ENCODE data around the gene RBMS1.

RBMS1 gene

DNA sequence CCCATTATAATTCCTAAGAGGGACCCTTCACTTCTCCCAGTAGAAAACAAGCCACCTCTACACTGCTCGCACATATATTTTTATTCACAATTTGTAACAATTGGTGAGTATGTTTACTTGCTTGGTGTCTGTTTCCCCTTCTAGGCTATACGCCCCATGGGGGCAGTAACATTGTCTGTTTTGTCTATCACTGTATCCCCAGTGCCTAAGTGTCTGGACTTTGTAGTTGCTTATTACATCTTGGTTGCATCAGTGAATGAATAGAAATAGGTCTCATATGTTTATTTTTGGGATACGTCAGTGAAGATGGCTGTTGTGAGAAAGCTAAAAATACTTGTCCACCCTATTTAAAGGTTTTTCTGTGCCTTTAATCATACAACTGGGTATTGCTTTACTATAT, 206.1 kb downstream of the RBMS1 start:
- in situ Hi-C loops (cut with HindIII; ENCODE audit: low pct_ligation_motif_present, low pct_unique_long_range_greater_than_20kb, low sequenced_read_pairs), result no loop called here
- no peak for DNase-seq

DNA sequence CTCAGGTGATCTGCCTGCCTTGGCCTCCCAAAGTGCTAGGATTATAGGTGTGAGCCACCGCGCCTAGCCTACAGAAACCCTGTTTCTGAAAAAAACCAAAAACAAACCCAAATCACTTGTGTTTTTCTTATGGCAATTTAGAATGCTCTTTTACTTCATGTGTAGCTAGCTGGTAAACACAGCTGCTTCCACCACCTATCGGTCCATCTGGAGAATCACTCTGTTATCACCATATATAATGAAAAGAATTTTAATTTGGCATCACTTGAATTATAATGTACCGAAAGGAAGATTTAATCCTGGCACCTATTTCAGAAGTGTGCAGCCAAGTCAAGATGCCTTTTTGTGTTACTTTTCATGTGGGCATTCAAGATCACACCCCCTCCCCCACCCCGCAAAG, 207.1 kb downstream of the RBMS1 start:
- in situ Hi-C loops (cut with HindIII; ENCODE audit: low pct_ligation_motif_present, low pct_unique_long_range_greater_than_20kb, low sequenced_read_pairs), result no loop called here
- DNase-seq, result no peak

DNA sequence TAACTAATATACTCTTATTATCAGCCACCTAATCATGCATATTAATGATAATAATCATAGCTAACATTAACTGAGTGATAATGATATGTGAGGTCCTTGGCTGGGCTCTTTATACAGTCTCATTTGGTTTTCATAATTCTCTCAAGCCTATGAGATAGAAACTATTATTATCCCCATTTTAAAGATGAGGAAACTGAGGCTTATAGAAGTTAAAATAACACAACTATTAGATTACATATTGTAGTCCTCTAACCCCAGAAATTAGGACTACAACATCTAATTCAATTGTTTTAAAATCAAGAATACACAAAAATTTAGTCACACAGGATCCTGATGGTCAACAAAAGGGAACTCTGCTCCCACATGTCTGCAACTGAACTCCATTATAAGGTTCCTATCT, 209.9 kb downstream of the RBMS1 start:
- in situ Hi-C loops (cut with HindIII; ENCODE audit: low pct_ligation_motif_present, low pct_unique_long_range_greater_than_20kb, low sequenced_read_pairs), result no loop called here
- no peak for DNase-seq

DNA sequence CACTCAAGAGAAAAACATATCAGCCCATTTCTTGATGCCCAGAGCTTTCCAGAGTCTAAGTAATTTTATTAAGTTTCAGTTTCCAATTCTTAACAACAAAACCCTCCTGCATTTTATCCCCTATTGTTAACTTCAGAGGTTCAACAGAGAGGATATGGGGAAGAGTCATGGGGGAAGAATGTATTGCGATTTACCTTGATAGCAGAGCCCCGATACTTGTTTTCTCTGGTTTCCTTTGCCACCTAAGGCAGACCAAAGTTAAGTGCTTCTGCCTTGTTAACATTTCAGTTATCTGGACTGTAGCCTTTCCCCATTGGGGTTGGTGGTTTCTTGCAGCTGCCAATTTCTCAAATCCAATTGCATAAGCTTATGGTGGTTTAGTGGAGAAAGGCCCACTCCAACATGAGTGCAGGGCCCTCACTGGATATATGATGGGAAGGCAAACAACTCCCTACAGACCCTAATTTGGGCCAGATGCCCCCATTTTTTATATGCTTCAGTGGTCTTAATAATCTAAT, 211.5 kb downstream of the RBMS1 start:
- in situ Hi-C loops (cut with HindIII; ENCODE audit: low pct_ligation_motif_present, low pct_unique_long_range_greater_than_20kb, low sequenced_read_pairs), result no loop called here
- DNase-seq, result no peak

DNA sequence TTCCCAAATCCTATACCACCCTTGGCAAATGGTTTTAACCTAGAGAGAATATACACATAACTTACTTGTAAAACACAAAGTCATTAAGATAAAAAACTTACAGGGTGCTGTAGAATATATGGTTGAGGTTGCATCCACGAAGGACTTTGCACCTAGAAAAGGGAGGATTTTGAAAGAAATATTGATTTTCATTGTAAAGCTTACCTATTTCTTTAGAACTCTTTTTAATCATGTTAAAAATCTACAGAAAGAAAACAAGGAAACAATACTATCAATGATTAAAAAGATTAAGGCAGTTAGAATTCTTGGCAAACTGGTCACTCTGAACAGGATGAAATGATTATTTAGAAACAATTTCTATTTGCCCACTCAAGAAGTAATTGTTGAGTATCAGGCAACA, 212.4 kb downstream of the RBMS1 start:
- in situ Hi-C loops (cut with HindIII; ENCODE audit: low pct_ligation_motif_present, low pct_unique_long_range_greater_than_20kb, low sequenced_read_pairs), result no loop called here
- no peak for DNase-seq

DNA sequence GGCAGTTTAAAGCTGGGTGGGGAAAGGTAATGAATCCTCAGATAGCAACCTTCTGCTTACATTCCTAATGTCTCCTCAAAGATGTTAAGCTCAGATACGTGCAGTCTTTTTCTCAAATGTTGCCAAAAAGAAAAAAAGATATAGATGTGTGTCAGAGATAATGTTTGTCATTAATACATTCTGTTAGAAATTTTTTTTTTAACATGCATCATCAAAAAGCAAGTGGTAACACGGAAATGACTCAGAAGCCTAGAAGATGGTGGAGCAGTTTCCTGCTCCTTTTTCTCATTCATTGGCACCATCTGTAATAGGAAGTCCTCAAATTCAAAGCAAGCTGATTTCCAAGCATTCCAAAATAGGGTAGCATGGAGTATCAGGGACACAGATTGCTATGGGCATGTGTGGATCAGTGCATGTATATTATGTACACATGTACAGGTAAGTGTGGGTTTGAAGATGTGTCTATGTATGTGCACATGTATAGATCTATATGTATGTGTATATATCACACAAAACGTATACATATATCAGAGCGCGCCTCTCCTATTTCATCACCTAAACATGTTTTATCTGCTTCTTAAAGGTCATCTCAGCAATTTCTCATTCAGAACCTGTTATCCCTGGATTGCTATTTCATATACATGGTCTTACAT, 213.7 kb downstream of the RBMS1 start:
- DNase-seq, result peak; percentile 34
- in situ Hi-C loops (cut with HindIII; ENCODE audit: low pct_ligation_motif_present, low pct_unique_long_range_greater_than_20kb, low sequenced_read_pairs), result no loop called here

DNA sequence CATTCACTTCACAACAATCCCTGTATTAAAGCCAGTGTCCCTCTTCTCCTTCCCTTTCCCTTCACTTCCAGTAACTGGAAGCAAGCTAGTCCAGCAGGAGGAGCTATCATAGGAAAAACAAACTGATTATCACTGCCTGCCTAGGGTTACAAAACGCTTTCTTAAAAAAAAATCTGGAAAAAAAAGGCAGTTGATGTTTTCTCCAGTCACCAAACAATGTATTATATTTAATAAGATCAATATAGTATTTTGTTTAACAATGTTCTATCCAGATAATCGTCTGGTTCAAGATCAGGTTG, 214.8 kb downstream of the RBMS1 start:
- in situ Hi-C loops (cut with HindIII; ENCODE audit: low pct_ligation_motif_present, low pct_unique_long_range_greater_than_20kb, low sequenced_read_pairs), result no loop called here

DNA sequence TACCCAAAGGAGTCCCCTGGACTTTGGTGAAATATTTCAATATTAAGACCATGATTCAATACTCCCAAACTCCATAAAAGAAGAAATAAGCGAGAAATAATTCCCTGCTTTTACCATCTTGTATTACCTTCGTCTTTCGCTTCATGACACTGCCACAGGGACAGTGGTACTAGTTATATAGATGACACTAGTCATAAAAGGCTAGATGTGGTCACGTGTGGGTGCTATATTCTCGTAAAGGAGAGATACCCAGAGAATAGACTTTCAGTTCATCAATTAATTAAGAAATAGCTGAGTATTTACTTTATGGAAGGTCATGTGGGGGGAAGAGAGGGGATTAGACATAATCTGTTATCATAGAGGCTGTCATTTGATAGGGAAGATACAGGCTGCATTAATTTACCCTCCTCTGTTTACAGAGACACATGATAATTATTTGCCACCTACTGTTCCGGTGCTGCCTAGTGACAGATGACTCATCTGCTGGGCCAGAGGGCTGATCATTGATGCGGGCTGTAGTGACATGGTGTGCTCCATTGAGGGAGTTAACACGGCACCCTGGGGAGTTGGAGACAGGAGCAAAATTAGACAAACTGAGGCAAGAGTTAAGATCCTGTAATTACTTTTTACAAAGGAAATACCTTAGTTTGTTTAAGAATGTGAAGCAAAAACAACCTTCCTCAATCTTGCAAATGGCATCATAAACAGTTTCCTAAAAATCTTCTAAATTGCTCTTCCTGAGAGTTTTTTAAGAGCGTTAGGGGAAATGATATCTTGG, 215.3 kb downstream of the RBMS1 start:
- in situ Hi-C loops (cut with HindIII; ENCODE audit: low pct_ligation_motif_present, low pct_unique_long_range_greater_than_20kb, low sequenced_read_pairs), result no loop called here
- DNase-seq, result peak; percentile 33

More for the DNA sequence above, 214.8 kb downstream of the RBMS1 start:
- peak; percentile 67 for DNase-seq

DNA sequence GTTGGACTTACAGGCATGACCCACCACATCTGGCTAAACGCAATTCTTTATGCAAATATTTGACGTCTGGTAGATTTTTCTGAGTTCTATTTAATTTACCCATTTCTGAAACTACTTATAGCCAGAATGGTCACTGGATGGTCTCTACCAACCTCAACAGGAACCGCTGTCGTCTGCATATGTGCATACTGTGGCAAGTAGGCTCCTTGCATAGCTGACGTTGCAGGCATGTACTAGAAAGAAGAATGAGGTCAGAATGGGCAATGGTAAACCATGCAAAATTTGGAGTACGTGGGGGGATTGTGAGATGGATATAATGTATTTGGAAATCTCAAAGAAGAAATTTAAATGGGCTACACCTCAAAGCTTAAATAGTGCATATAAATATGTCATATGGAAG, 216.5 kb downstream of the RBMS1 start:
- no peak for DNase-seq
- in situ Hi-C loops (cut with HindIII; ENCODE audit: low pct_ligation_motif_present, low pct_unique_long_range_greater_than_20kb, low sequenced_read_pairs), result no loop called here

DNA sequence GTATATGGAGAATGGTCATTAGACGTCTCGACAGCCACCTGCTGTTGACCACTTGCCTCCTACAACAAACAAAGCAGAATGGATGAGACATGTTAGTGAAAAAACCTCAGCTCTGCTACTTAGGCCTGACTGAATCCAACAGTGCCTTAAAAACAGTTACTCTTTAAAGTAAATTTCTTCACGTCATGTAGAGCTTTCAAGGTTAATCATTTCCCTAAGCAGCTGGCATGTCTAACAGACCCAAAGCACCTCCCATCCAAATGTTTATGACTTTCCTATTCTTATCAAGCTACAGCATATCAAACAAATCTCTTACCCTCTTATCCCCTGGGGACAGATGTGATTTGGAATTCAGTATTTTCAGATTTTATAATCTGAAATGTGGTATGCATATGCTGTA, 218.0 kb downstream of the RBMS1 start:
- DNase-seq, result peak; percentile 88
- in situ Hi-C loops (cut with HindIII; ENCODE audit: low pct_ligation_motif_present, low pct_unique_long_range_greater_than_20kb, low sequenced_read_pairs), result no loop called here

DNA sequence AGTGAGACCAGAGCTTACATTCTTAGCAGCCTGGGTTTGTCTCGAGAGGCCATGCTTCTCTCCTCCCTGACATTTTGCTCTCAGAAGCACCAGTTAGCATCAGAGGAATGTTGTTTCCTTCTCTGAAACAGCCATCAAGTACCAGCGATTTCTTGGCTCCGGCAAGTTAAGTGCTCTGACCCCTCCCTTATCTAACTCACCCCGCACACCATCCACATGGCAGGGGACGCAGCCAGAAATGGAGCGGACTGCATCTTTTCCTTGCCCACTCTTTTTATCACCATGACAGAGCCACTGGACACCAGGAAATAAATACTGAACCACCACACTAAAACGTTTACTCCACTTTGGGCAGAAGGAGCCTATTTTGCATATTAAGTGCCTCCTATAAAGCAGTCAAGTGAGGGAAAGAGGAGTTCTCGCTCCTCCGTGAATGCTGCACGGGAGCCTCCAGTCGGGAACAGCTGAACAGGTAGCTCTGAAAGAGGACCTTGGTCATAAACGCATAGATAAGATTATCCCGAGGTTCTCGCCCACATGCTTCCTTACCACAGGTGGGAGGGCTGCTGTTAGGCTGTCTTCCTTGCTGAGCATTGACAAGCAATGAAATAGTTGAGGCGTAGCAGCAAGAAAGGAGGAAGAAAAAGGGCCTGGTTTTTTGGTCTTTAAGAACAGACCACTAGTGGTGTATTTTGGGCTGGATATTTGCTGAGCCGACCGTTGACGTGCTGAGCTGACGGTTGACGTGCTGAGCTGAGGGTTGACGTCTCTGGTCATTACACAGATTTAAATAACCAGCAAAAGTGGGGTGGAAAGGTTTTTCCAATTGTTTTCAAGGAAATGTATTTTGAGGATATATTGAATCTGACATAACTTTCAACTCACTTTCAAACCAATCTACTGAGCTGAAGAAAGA, 222.2 kb downstream of the RBMS1 start:
- in situ Hi-C loops (cut with HindIII; ENCODE audit: low pct_ligation_motif_present, low pct_unique_long_range_greater_than_20kb, low sequenced_read_pairs), result no loop called here
- peak; percentile 62 for DNase-seq

DNA sequence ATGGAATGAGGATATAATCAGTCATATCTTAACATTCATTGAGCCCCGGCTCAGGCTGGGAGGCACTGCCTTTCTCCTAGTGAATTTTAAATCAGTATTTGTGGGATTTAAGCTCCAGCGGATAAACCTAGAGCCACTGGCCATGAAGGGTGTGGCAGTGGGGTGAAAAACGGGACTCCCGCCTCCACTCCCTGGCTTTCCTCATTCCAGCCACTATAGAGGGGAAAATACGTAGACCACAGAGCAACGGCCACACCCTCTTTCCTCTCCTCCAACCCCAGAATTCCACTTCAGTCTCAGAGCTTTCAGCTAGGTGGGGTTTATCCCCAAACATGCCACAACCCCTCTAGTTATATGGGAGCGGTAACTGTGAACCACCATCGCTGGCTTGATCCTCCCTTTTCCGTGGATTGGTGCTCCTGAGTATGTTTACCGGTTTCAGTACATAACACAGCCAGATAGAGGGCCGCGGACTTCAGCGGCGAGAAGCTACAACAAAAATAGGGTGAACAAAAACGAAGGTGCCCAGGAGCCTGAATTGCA, 223.0 kb downstream of the RBMS1 start:
- peak; percentile 95 for DNase-seq
- in situ Hi-C loops (cut with HindIII; ENCODE audit: low pct_ligation_motif_present, low pct_unique_long_range_greater_than_20kb, low sequenced_read_pairs), result no loop called here

DNA sequence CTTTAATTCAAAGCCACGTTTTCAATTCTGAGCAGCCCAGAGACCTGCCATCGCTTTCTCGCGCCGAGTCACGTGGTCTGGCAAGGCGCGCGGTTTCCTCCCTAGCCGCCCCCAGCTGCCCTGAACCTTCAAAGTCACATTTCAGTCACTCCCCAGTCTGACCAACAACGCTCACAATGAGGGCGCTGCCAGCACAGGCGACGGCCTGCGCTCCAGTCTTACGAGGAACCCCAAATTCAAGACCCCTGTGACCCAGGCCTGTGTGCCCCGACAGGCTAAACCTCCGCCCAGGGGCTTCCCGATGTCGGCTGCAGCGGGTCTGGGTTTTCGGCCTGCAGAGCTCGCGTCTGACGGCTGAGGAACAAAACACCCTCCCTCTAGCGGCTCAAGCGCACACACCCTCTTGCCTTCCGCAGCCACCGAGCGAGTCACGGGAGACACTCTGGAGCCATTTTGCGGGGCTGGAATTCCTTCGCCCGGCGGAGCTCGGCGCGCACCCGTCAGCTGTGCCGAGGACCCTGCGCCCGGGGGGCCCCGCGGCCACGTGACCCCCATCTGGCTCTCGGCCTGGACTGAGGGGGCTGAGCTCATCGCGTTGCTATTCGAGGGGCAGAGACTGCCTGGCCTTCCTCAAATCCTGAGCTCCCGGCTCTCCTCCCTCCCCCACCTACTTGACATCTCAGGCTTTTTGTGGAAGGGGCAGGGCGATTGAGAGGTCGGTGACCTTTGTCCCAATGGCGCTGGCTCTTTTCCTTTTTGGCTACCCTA, 223.6 kb downstream of the RBMS1 start:
- peak; percentile 99 for DNase-seq
- in situ Hi-C loops (cut with HindIII; ENCODE audit: low pct_ligation_motif_present, low pct_unique_long_range_greater_than_20kb, low sequenced_read_pairs), result no loop called here

DNA sequence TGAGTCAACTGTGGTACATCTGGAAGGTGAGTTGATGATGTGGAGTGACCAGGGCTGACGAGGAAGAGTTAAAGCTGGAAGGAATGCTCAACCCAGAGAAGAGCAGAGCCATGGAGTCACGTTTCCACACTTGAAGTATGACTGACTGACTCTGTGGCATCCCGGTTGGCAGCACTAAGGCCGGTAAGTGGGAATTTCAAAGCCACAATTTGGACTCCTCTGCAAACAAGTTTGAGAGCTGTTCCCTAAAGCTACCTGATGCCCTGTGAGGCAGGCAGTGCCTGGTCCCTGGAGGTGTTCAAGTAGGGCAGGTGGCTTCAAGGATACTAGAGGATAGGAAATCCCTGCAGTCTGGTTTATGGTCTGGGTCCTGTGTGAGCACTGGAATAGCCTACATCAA, 224.2 kb downstream of the RBMS1 start:
- DNase-seq, result peak; percentile 86

DNA sequence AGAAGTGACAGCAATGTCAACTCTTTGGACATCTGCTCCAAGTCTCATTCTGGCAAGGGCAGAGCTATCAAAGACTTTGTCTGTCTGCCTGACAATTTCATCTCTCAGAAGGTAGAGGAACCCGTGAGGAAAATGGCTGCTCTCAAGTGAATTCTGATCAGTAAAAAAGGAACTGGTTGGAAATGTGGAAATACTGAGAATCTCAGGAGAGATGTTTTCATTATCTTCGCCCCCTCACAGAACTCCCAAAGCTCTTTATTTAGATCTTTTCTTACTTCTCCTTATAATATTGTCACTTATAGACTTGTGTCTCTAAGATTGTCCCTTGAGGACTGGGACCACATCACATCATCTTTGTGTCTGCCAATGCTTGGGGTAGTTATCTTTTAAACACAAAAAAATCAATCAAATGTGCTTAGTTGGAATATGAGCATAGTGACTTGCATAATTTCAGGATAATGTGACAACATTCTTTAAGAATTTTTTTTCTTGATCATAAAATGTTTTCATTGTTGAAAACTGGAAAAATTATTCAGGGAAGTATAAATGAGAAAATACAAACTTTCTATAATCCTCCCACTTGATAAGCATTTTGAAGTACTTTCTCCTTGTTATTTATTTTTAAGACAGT, 225.3 kb downstream of the RBMS1 start:
- in situ Hi-C loops (cut with HindIII; ENCODE audit: low pct_ligation_motif_present, low pct_unique_long_range_greater_than_20kb, low sequenced_read_pairs), result no loop called here
- DNase-seq, result no peak

More for the DNA sequence above, 224.2 kb downstream of the RBMS1 start:
- in situ Hi-C loops (cut with HindIII; ENCODE audit: low pct_ligation_motif_present, low pct_unique_long_range_greater_than_20kb, low sequenced_read_pairs), result no loop called here

DNA sequence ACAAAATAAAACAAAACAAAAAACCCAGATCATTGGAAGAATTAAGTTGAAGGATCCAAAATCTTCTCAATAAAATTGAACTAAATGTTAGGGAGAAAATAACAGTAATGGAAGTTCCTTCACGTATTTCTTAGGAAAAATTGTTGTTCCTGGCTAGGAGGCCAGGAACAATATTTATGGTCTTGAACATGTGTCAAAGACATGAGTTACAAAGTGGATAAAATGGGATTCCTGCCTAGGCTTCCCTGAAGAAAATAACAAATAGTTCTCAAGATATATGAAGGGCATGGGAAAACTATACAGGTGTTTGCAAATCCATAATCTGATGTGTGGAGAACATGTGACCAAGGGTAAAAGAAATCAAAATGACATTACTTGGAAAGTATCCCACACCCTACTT, 225.9 kb downstream of the RBMS1 start:
- in situ Hi-C loops (cut with HindIII; ENCODE audit: low pct_ligation_motif_present, low pct_unique_long_range_greater_than_20kb, low sequenced_read_pairs), result no loop called here
- no peak for DNase-seq

DNA sequence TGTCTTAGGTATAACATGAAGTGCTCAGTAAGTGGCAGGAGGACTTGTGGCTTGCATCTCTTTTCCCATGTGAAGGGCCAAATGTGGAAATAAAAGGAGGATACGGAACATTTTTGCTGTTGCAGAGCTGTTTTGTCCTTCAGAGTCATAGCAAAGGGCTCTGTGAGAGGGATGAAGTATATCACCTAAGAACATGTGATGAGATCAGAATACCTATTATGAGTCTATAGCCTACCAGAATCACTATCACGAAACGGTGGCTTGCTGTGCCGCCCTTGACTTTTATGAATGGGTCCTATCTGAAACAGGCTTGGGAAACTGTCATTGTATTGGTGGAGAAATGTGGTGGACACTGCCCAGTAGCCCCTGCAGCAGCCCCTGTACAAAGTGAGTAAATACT, 226.6 kb downstream of the RBMS1 start:
- in situ Hi-C loops (cut with HindIII; ENCODE audit: low pct_ligation_motif_present, low pct_unique_long_range_greater_than_20kb, low sequenced_read_pairs), result no loop called here
- DNase-seq, result no peak

DNA sequence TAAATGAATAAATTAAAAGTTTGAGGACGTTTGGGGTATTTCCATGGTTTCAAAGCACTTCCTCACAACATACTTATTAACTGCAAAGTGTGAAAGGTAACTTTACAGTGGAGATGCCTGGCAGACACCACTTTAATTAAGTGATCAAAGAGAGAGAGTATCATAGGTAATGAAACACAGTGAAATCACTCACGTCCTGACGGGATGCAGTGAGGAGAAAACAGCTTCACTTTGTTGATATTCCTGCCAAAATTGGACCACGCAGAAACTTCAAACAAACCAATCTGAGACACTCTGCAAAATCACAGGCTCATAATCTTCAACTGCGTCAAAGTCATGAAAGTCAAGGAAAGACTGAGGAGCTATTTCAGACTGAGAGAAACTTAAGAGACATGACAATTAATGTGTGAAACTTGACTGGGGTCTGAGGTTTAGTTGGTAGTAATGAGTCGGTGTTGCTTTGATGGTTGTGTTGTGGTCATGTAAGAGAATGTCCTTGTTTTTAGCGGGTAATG, 227.5 kb downstream of the RBMS1 start:
- no peak for DNase-seq
- in situ Hi-C loops (cut with HindIII; ENCODE audit: low pct_ligation_motif_present, low pct_unique_long_range_greater_than_20kb, low sequenced_read_pairs), result no loop called here
